SK-MEL-5 (cell line): ENCODE measurements around the gene LRRK2. TPM values are rescaled to one million over a fixed set of nuclear protein-coding genes. Genes with fewer than 3 reads are reported as not detected.

Experiments
- DNase-seq: peaks from one replicate; pipeline ENCODE4 v3.0.0-alpha.2; 2016; ENCODE audit warnings: low read depth, low spot score
- in situ Hi-C: cut with HindIII; loops from 2 replicates; pipeline ENCODE4 v1.10.0; 2016; ENCODE audit warnings: low sequenced_read_pairs, high pct_unique_total_duplicates, low pct_unique_long_range_greater_than_20kb
- total RNA-seq: library from RNA; depleted of rRNA; stranded (reverse); fragments of >200 nt; shearing (Covaris generic); gene quantifications from 2 replicates; pipeline ENCODE4 v1.2.3, GENCODE V29; 2014

Gene LRRK2
- total RNA-seq, 1 experiment from 2014 or later: 23.6 TPM

DNA sequence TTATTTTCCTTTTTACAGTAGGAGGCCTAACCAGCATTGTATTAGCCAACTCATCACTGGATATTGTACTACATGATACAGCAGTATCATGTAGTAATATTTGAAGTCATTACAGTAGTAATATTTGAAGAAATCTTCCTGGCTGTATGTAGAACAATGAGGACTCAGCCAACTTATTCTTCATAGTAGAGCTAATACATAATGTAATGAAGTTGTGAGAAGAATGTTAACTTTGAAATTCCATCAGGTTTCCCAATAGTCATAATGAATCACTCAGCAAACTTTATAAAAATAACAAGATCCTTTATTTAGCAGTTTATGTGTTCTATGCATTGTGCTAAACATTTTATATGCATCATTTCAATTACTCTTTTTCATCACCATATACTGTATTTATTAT is 61.8 kb downstream of the LRRK2 start:
- in situ Hi-C loops: no loop called here
- no peak for DNase-seq

DNA sequence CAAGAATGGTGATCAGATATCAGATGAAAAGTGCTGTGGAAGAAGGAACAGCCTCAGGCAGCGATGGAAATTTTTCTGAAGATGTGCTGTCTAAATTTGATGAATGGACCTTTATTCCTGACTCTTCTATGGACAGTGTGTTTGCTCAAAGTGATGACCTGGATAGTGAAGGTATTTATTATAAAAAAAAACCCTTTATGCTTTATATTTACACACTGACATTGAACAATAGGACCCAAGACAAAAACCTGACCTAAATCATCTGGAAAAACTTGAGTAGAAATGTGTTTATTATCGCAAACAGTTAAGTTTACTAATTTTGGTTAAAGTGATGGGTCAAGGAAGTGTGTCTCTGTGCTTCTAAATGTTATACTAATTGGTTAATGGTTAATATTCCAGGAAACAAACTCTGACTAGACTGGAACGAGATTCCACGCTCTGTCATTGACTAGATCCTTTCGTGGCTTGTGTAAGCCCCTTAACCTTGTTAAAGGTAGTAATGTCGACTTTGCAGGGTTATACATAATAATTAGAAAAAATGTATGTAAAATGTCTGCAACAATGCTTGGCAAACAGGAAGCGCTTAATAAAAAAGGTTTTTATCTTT is 62.7 kb downstream of the LRRK2 start:
- in situ Hi-C loops: no loop called here

DNA sequence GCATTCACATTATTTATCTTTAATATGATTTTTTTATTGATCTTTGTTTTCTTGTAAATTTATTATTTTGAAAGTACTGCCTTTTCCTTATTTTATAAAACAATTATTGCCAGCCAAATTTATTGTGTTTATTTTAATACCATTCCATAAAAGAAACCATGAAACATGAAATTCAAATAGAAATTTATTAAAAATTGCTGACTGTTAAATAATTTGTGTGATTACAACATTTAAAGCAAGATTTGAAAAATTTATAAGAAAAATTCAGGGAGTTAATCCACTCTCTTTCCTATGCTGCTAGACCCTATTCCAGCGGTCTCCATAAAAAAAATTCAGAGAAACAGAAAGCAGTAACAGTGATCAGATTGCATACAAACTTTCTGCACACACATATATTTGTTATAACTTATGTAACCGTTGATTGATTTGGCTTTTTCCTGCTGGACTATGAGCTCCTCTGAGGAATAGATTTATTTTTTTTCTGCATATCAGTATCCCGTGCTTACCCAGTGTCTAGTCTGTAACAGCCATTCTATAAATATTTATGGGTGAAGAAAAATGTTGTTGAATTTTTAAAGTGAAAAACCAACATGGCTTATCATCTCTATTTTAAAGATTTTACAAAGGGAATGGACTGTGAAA is 68.1 kb downstream of the LRRK2 start:
- in situ Hi-C loops: no loop called here
- DNase-seq: no peak

More for the DNA sequence above, 62.7 kb downstream of the LRRK2 start:
- DNase-seq: peak; percentile 78

DNA sequence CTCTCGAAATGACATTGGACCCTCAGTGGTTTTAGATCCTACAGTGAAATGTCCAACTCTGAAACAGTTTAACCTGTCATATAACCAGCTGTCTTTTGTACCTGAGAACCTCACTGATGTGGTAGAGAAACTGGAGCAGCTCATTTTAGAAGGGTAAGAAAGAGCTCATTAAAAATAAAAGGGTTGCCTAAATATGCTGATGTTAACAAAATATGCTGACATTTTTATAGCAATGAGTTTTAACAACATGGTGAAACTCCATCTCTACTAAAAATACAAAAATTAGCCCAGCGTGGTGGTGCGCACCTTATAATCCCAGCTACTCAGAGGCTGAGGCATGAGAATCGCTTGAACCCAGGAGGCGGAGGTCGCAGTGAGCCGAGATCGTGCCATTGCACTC is 73.5 kb downstream of the LRRK2 start:
- DNase-seq: no peak
- in situ Hi-C loops: no loop called here

DNA sequence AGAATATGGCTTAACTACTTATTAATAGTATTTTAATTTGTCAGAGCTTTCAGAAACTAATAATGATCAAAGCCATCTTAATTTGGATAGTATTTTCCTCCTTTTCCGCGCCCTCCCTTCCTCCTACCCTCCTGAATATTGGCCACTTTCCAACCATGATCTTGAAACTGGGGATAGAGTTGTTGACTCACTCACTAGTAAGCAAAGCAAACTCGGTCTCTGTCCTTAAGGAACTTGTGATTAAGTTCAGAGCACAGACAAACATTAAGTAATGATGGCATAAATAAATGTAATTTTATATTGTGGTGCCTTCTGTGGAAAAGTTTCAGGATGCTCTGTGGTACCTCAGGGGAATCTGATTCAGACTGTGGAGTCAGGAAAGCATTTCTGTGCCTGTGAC is 75.7 kb downstream of the LRRK2 start:
- no peak for DNase-seq
- in situ Hi-C loops: no loop called here

DNA sequence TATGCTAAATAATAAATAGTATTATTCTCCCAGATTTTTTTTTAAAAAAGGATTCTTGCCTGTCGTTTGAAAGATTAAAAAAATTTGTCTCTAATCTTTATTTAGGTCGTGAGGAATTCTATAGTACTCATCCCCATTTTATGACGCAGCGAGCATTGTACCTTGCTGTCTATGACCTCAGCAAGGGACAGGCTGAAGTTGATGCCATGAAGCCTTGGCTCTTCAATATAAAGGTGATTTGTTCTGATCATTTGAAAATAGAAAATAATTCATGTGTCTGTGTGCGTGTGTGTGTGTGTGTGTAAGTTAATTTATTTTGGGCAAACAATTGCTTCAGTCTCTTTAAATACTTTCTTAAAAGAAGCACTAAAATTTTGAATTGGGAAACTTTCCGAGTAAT is 84.2 kb downstream of the LRRK2 start:
- no peak for DNase-seq
- in situ Hi-C loops: no loop called here

DNA sequence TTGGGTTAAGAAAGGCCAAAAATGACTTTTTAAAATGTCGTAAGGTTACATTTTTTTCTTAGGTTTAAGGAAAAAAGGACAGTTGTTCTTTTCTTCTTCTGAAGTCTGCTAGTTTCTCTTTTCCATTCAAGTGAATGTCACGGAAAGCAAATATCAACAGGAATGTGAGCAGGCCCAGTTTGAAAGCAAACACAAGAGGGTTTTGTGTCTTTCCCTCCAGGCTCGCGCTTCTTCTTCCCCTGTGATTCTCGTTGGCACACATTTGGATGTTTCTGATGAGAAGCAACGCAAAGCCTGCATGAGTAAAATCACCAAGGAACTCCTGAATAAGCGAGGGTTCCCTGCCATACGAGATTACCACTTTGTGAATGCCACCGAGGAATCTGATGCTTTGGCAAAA is 85.4 kb downstream of the LRRK2 start:
- peak; percentile 93 for DNase-seq
- in situ Hi-C loops: no loop called here

DNA sequence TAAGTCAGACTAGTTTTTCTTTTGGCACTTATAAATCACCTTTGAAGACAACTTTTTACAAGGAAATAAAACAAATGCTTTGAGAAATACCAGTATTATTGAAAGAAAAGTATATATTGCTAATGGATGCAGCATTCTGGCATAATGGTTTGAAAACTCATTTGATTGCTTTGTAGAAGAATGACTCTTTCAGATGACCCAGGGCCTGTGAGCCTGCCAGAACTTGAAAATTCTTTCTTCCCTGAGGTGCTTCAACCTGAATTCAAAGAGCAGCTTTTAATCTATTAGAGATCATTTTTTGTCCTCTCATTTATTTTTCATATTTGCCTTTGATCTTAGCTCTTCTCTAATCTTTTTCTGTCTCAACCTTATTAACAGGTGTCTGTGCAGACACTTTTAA is 87.4 kb downstream of the LRRK2 start:
- in situ Hi-C loops: no loop called here
- DNase-seq: peak; percentile 13

DNA sequence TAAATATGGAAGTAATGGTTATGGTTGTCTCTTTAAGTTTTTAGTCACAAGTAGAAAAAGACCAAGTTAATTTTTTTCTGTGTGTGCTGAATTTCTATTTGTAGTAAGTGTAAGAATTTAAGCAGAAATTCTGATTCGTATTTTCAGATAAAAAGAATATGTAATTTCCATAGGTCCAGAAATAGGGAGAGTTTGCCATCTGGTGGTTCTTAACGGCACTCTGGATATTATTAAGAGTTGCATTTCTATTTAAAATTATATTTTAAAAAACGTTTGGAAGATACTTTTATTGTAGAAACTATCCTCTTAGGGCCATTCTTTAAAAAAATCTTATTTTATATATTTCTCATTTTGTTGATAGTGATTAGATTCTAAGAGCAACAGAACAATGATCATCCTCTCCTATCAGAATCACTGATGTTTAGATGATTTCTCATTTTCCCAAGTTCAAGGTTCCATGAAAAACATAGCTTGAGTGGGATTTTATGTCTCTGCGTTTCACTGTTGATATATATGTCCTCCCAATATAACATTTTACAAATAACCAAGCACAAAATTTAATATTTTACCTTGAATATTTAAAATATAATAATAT is 88.3 kb downstream of the LRRK2 start:
- DNase-seq: peak; percentile 47
- in situ Hi-C loops: no loop called here

DNA sequence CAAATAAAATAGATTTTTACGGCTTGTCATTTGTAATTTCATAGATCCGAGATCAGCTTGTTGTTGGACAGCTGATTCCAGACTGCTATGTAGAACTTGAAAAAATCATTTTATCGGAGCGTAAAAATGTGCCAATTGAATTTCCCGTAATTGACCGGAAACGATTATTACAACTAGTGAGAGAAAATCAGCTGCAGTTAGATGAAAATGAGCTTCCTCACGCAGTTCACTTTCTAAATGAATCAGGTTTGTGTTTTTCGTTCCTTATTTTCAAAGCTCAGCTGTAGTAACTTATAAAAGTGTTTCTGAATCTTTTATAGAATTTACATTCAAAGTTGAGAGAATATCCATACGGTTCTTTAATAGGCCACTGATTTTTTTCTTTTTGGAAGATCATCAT is 89.1 kb downstream of the LRRK2 start:
- no peak for DNase-seq
- in situ Hi-C loops: no loop called here

DNA sequence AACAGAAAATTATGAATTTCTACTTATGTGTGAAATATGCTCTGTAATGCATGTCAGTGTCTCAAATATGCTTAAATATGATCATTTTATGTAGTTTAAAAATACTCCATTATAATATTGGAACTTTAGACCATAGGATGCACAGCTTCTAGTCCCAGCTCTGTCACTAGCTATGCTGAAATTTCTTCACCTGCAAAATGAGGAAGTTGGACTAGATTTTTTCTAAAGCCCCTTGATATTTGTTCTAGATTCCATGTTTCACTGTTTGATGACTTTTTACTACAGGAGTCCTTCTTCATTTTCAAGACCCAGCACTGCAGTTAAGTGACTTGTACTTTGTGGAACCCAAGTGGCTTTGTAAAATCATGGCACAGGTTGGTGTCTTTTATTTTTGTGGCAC is 90.1 kb downstream of the LRRK2 start:
- in situ Hi-C loops: no loop called here
- no peak for DNase-seq

DNA sequence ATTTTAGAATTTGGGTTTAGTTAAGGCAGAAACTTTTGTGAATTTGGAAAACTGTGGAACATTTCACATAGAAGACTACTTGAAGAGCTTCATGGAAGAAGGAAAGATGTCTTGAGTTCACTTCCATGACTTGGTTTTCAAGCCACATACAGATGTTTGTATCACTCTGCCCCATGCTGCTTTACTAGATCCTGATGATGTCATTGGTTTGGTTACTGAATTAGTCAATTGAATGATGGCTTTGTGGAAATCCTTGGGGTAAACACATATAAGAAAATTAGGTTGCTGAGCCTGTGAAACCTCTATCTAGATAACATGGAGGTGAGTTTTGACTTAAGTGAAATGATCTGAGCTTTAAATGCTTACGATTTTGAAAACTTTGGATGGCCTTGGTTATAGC is 90.6 kb downstream of the LRRK2 start:
- in situ Hi-C loops: no loop called here

DNA sequence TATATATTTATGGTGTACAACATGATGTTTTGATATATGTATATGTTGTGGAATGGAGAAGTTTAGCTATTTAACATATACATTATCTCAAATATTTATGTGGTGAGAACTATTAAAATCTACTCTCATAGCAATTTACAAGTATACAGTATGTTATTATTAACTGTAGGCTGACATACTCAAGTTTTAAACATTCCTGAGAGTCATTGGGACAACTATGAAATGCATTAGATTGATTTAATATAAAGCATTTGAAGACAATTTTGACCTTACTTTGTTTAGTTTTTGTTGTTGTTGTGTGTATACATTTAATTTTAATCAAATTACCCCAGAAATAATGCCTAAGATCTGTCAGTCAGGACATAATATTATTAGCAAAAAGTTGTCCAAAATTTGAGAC is 99.5 kb downstream of the LRRK2 start:
- in situ Hi-C loops: no loop called here
- DNase-seq: no peak

More for the DNA sequence above, 90.6 kb downstream of the LRRK2 start:
- peak; percentile 77 for DNase-seq

DNA sequence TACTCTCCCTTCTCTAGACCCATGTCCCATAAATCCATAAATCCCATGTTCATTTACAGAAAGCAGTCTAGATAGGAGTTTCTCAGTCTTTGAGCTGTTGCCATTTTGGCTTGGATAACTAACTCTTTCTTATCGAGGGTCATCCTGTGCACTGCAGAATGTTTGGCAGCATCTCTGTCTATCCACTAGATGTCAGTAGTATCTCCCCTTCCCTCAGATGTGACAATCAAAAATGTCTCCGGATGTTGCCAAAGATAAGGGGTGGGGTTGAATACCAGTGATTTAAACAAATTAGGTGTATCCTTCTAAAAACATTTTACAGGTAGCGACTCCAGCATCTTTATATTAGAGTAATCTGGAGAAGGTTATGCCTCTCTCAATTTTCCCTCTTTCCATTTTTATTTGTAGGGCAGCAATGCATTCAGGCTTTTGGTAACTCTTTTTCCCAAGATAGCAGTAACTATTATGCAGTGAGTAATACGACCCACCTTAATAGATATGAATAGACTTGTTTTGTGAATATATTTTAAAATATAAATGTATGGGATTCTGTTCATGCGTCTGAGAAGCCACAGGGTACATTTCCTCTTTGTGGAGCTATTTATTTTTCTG is 100.7 kb downstream of the LRRK2 start:
- DNase-seq: peak; percentile 82
- in situ Hi-C loops: no loop called here

DNA sequence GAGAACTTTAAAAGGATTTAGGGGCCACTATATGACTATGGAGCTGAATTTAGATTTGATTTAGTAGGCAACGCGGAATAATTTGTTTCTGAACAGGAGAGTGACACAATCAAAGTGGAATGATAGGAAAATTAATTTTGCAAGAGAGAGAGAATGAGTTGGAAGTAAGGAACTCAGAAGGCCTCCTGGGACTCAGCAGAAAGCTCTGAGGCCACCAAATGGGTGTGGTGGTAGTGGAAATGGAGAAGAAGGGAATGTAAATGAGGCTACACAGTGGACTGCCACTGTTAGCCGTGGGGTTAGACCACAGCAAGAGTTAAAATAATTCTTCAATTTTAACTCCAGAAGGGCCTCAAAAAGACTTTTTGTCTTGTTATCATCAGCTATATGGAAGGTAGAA is 102.7 kb downstream of the LRRK2 start:
- in situ Hi-C loops: no loop called here
- DNase-seq: no peak

DNA sequence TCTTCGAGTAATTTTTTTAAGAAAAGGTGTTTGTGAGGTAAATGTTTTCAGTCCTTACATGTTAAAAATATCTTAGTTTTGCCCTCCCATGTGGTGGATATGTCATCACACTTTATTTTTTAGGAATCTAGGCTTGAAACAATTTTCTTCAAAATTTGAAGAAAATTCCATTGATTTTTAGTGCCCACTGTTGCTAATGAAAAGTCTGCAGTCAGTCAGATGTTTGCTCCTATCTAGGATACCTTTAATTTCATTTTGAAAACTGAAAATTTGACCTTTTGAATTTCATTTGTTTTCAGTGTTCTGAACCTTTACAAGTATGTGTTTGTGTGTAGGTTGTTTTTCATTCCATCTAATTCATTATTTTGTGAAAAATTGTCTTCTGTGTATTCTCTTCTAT is 105.4 kb downstream of the LRRK2 start:
- in situ Hi-C loops: no loop called here
- DNase-seq: no peak

DNA sequence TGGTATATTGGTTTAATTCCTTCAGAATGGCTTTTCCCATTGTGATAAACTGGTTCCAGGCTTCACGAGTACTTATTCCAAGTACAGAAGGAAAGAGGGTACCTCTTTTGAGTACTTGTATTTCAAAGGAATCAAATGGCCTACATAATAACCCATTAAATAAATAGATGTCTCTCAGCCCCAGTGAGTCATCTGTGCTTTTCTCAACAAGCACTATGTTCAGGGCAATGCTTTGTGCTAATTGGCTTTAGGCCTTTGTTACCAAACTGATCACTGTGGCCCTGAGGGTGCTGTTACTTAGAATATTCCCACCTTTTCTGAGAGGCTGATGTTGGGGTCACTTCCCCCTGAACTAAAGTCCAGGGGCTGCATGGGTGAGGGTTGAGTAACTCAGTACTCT is 107.1 kb downstream of the LRRK2 start:
- DNase-seq: no peak
- in situ Hi-C loops: no loop called here

DNA sequence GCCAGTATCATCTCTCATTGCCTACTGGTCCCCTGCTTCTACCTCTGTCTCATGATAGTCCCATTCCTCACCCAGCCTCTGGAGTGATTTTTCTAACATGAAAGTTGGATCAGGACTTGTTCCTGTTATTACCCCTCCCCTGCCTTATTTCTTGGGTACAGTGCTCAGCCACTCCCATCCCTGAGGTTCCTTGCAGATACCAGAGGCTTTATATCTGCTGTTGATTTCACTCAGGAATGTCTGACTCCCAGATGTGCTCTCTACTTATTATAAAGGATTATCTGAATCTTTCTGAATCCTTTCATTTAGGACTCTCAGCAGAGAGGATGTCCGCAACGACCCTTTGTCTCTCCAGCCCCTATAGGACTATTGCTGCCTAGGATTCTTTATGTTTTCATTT is 111.2 kb downstream of the LRRK2 start:
- in situ Hi-C loops: no loop called here

More for the DNA sequence above, 111.2 kb downstream of the LRRK2 start:
- no peak for DNase-seq
